Peyer's patch (tissue), 4 donors: Measurements from ENCODE around the gene TBCD. TPM values are rescaled to one million over a fixed set of nuclear protein-coding genes. Genes with fewer than 3 reads are reported as not detected.
"Not testable (repeated sequence)": the region's sequence is repeated elsewhere in the genome, so short reads cannot be mapped to it uniquely, and the experiment has no call there.

Source experiments
- DNase-seq, 3 donors: peaks; one replicate each; pipeline ENCODE4 v3.0.0-alpha.2; 2017 to 2019
- H3K27ac ChIP-seq, 4 donors: fragments of 200-600 bp; sonication (generic); one replicate each; pipeline ENCODE4 v1.5.1; 2016 to 2019
- H3K27me3 ChIP-seq, 2 donors: fragments of 200-600 bp; sonication (generic); one replicate each; pipeline ENCODE4 v1.5.1; 2019
- H3K36me3 ChIP-seq, 3 donors: fragments of 200-600 bp; sonication (generic); one replicate each; pipeline ENCODE4 v1.5.1; 2016 to 2019
- H3K4me1 ChIP-seq, 4 donors: fragments of 200-600 bp; sonication (generic); one replicate each; pipeline ENCODE4 v1.5.1; 2016 to 2019
- H3K4me3 ChIP-seq, 4 donors: fragments of 200-600 bp; sonication (generic); 1 replicate in 3 of 4; 2 replicates in 1 of 4; pipeline ENCODE4 v1.5.1; 2016 to 2019; ENCODE audit warnings: mild to moderate bottlenecking in 1 of 4
- H3K9me3 ChIP-seq, 4 donors: fragments of 200-600 bp; sonication (generic); one replicate each; pipeline ENCODE4 v1.5.1; 2016 to 2019; ENCODE audit warnings: mild to moderate bottlenecking in 1 of 4
- CTCF ChIP-seq, 6 experiments: fragments of 450-650 bp in 4 of 6; fragments of 200-600 bp in 2 of 6; sonication (generic) in 1 of 6; IDR thresholded peaks; one replicate each; pipeline ENCODE4 v1.5.1; 2017 to 2019; ENCODE audit warnings: antibody characterized with exemption in 6 of 6, mild to moderate bottlenecking in 3 of 6, moderate library complexity in 1 of 6
- POLR2A ChIP-seq, 2 donors: fragments of 450-650 bp; IDR thresholded peaks; one replicate each; pipeline ENCODE4 v1.5.1; 2017; ENCODE audit warnings: antibody characterized with exemption in 2 of 2, mild to moderate bottlenecking in 2 of 2, moderate library complexity in 2 of 2
- total RNA-seq, 4 donors: library from RNA; depleted of rRNA; stranded (reverse); fragments of >200 nt; gene quantifications; one replicate each; pipeline ENCODE4 v1.1.0, GENCODE V29; 2016

TBCD gene
- total RNA-seq, 4 donors from 2014 or later: 58.7 to 130 (median 74.8) TPM

GRCh38 chr17:82983510-82984248, 231.8 kb downstream of the TBCD start:
- Histone ChIP-seq H3K4me1 (peaks cover 0 to 4% (median 0%) of the 10 kb centered on the region in 4 donors), H3K9me3 (no peaks in the 10 kb centered on the region), H3K4me3 (no peak overlapping the region), H3K27me3 (no peaks in the 10 kb centered on the region), H3K36me3 (no peaks in the 10 kb centered on the region), H3K27ac (no peak overlapping the region)
- TF ChIP-seq CTCF (IDR thresholded peaks at IDR 0.05): no peak
- no peak for TF ChIP-seq POLR2A (IDR thresholded peaks at IDR 0.05)
- no peak for DNase-seq

- not testable (repeated sequence) for H3K36me3 ChIP-seq, H3K27me3 ChIP-seq, H3K27ac ChIP-seq, H3K9me3 ChIP-seq, DNase-seq, H3K4me1 ChIP-seq, H3K4me3 ChIP-seq
Observed at GRCh38 chr17:82984249-82984617, 232.4 kb downstream of the TBCD start.

GRCh38 chr17:82984751-82985427, 233.0 kb downstream of the TBCD start:
- Histone ChIP-seq H3K4me1 (peaks cover 0 to 4% (median 0%) of the 10 kb centered on the region in 4 donors), H3K9me3 (no peaks in the 10 kb centered on the region), H3K27ac (no peak overlapping the region), H3K36me3 (no peaks in the 10 kb centered on the region), H3K27me3 (no peaks in the 10 kb centered on the region), H3K4me3 (no peak overlapping the region)
- TF ChIP-seq CTCF (IDR thresholded peaks at IDR 0.05) (no peak), POLR2A (IDR thresholded peaks at IDR 0.05) (no peak)
- no peak for DNase-seq

GRCh38 chr17:82985428-82985805, 233.6 kb downstream of the TBCD start:
- H3K27me3 ChIP-seq: no peaks in the 10 kb centered on the region
- peaks cover 0 to 4% (median 0%) of the 10 kb centered on the region in 4 donors for H3K4me1 ChIP-seq
- no peak for TF ChIP-seq CTCF (IDR thresholded peaks at IDR 0.05)
- TF ChIP-seq POLR2A (IDR thresholded peaks at IDR 0.05): no peak
- H3K36me3 ChIP-seq: no peaks in the 10 kb centered on the region
- no peaks in the 10 kb centered on the region for H3K9me3 ChIP-seq
- H3K27ac ChIP-seq: peak overlapping the region in 1 of 4 donors; percentile 60
- DNase-seq: no peak
- H3K4me3 ChIP-seq: no peak overlapping the region

GRCh38 chr17:82985973-82986372, 234.1 kb downstream of the TBCD start:
- DNase-seq: peak; percentile 57 to 85 (median 76)
- no peaks in the 10 kb centered on the region for H3K27me3 ChIP-seq
- peak overlapping the region in 2 of 4 donors; percentile 30 to 60 for H3K27ac ChIP-seq
- H3K4me3 ChIP-seq: no peak overlapping the region
- TF ChIP-seq CTCF (IDR thresholded peaks at IDR 0.05) (no peak), POLR2A (IDR thresholded peaks at IDR 0.05) (no peak)
- H3K9me3 ChIP-seq: no peaks in the 10 kb centered on the region
- H3K4me1 ChIP-seq: peaks cover 0 to 4% (median 0%) of the 10 kb centered on the region in 4 donors
- H3K36me3 ChIP-seq: no peaks in the 10 kb centered on the region

- not testable (repeated sequence) for H3K4me3 ChIP-seq, H3K9me3 ChIP-seq, H3K27me3 ChIP-seq, DNase-seq, H3K36me3 ChIP-seq, H3K4me1 ChIP-seq, H3K27ac ChIP-seq
Observed at GRCh38 chr17:82989051-82989450, 237.2 kb downstream of the TBCD start.
